HG02623 (cell line): ENCODE data around the gene DRAP1.

Source experiments
- ATAC-seq: cut with Tn5 transposase; IDR thresholded peaks from one replicate; pipeline ENCODE4 v1.9.1; 2021; ENCODE audit warnings: moderate library complexity; ENCODE audit not compliant: unreplicated experiment

DRAP1 gene

DNA sequence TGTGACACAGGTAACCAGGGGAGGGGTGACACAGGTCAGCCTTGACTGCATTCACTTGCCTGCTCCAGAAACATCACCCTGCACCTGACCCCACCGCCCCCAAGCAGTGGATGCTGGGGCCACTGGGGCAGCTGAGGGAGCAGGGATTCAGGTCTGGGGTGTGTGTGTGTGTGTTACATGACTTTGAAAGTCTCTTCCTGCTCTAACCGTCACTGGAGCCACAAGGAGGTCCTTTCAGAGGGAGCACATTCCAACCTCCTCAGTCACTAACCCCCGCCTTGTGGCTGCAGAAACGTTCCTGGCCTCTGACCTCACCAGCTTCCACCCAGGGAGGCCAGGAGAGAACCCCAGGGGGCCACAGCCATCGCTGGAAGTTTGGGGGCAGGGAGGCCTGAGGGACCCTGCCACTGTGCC is 16.2 kb upstream of the DRAP1 start:
- no peak for ATAC-seq

DNA sequence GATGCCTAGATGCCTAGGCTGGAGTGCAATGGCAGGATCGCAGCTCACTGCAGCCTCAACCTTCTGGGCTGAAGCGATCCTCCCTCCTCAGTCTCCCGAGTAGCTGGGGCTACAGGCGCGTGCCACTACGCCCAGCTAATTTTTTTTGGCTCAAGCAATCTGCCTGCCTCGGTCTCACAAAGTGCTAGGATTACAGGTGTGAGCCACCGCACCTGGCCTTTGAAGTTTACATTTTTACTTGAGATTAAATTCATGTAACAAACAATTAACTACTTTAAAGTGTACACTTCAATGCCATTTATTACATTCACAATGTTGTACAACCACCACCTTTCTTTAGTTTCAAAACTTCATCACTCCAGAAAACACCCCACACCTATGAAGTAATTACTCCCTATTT is 15.5 kb upstream of the DRAP1 start:
- ATAC-seq: no peak

DNA sequence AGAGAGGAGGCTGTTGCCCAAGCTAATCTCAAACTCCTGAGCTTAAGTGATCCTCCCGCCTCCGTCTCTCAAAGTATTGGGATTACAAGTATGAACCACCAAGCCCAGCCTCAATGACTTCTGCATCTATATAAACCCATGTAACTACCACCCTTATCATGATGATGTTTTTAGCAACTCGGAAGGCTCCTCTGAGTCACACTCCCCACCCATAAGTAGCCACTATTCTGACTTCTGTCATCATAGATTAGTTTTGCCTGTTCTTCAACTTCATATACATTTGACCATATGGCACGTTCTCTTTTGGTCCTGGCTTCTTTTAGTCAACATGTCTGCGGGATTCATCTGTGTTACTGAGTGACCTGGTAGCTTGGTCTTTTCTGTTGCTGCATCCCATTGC is 12.6 kb upstream of the DRAP1 start:
- no peak for ATAC-seq

DNA sequence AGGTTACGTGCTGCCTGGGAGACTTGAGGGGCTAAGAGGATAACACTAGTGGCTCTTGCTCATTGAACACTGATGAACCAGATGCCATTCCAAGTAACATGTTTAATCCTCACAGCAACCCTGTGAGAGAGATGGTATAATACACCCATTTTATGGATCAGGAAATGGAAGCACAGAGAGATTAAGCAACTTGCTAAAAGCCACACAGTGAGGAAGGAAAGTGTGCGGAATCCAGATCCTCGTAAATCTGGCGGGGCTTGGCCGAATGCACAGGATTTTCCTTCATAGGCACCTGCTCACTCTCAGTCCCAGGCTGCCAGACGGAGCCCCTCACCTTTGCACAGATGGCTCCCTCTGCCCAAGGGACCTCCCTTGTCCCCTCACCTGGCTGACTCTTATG is 11.3 kb upstream of the DRAP1 start:
- ATAC-seq: no peak

DNA sequence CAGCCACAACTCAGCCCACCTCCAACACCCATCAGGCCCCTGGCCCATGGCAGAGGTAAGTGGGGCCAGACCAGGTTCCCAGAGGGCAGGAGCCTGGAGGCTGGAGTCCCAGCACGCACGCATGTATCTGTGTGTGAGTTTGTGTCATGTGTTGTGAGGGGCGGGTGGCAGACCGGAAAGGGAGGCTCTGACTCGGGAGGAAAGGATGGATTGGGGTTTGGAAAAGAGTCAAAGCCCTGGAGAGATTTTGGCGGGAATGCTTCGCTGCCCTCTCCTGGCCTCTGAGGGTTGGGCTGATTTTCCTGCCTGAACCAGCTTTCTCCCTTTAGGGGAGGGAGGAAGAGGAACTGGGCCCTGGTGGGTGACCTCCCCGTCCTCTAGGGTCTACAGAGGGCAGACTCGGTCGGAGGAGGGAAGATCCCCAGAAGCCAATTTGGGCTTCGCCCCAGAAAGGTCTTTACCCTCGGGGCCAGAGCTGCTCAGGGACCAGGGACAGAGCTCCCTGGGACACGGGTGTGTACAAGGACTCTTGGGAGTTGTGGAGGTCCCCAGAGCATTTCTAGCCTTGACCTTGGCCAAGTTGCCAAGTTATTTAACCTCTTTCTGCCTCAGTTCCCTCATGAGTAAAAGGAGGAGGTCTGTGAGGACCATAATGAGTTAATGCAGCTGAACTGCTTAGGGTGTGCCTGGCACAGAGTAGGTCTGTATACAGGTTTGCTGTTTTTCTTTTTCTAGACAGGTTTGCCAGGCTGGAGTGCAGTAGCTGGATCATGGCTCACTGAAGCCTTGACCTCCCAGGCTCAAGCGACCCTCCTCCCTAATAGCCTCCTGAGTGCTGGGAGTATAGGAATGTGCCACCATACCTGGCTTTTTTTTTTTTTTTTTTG is 7.3 kb upstream of the DRAP1 start:
- no peak for ATAC-seq

DNA sequence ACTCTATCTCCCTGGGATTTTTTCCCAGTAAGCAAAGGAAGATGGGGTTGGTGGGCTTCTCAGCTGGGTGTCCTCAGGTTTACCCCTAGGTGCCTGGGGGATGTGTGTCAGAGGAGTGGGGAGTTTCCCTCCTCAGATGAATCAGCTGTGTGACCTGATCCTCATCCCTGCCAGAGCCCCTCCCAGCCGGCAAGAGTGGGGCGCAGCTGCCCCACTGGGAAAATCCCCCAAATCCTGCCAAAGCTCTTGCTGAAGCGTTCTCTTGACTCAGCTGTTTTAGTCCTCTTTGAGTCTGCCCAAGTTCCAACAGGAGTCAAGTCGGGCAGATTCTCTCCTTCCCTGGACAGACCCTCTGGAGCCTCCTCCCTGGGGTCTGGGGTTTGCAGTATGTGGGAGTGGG is 6.4 kb upstream of the DRAP1 start:
- no peak for ATAC-seq

DNA sequence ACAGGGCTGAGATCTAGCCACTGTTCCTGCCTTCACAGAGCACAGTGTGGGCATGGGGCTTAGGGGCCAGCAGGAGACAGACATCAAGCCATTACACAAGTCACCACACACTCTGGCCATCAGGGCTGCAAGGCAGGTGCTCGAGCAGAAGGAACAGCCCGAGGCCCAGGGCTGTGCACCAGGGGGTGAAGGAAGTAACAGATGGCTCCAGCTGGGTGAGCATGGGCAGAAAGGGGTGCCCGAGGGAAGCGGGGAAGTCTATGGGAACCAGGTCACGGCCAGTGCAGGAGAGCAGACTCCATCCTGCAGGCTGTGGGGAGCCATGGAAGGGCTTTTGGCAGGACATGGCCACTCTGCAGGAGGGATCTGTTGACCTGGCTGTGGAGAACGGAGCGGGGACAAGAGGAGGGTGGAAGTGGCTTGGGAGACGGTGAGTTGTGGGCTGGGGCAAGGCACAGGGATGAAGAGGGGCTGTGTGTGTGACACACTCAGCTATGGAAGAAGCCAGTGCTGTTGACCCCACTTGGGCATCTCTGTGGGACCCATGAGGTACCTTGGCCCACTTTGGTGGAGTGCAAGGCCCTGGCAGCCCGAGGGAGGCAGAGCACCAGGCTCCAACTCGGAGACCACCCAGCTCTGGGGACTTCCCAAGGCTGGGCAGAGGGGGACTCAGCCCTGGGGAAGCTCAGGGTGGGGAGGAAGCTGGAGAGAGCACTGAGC is 4.0 kb upstream of the DRAP1 start:
- no peak for ATAC-seq

DNA sequence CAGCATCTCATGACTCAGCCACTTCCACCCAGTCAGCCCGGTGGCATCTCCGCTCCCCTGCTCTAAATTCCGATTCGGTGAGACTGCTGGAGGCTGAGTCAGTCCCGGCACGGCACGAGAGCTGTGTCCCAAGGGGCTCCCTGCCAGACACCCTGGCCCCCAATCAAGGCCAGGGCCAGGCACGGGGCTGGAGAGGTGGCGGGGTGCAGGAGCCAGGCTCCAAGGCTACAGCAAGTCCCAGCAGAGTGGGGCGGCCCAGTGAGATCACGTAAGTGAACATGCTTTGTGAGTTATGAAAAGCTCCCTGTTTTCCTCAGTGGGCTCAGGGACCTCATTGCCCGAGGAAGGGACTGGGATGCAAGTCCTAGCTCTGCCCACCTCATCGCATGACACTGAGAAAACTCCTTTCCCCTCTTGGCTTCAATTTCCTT is 3.4 kb upstream of the DRAP1 start:
- no peak for ATAC-seq

DNA sequence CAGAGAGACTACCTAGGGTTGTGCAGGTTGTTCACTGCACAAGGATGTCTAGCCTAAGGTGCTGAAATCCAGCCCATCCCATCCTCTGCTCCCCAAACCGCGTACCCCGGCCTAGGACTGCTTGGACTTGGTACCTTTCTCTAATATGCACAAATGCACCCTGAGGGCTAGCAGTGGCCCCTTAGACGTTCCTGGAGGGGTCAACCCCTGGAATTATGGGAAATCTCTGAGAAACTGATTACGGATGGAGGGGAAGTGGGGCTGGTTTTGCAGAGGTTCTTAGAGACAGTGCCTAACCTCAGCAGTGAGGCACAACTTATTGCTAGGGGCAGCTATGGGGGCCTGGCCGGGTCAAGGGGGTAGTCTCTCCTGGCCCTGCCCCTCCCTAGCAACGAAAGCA is 2.8 kb upstream of the DRAP1 start:
- no peak for ATAC-seq

DNA sequence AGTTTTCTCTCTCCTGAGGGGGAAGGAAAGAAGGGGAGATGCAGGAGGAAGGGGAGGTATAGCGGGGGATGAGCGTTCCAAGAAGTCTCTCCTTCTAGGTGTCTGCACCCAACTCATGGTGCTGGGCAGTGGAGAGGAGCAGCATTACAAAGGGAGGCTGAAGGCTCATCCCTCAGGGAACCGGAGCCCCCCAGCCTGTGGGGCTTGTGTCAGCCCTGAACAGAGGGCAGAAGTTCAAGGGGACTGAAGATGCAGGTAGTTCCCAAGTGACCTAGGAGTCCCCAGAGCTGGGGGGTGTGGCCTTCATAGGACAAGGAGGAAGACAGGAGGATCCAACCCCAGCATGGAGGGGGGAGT is 2.2 kb upstream of the DRAP1 start:
- no peak for ATAC-seq

DNA sequence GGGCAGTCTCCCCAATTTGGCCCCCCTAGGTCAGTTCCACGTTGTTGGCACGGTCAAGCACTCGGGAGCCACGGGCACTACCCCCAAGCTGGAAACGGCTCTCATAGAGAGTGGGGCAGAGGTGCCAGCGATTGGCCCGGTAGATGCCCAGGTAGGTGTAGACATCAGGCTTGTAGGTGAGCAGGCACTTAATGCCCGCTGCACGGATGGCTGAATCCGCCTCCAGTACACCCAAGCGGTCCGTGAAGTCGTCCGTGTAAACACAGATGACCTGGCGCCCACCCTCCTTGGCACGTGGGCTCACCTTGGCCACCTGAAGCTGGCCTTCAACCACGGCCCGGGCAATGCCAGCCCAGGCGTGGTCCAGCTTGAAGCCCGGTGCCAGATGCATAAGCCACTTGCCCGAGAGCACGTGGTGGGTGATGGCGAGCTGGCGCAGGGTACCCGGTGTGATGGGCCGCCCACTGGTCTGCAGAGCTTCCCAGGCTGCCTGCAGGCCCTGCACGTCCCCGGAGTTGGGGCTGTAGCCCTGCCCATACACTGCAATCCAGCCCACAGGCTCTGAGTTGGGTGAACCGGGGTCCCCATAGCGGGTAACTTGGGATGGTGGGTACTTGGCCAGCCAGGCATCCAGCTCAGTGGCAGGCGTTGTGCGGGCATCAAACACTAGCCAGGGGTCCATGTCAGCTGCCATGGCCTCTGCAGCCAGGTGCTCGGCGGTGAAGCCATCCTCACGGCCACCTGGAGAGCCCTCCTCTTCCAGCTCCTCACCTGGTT is 1.6 kb upstream of the DRAP1 start:
- ATAC-seq: no peak

DNA sequence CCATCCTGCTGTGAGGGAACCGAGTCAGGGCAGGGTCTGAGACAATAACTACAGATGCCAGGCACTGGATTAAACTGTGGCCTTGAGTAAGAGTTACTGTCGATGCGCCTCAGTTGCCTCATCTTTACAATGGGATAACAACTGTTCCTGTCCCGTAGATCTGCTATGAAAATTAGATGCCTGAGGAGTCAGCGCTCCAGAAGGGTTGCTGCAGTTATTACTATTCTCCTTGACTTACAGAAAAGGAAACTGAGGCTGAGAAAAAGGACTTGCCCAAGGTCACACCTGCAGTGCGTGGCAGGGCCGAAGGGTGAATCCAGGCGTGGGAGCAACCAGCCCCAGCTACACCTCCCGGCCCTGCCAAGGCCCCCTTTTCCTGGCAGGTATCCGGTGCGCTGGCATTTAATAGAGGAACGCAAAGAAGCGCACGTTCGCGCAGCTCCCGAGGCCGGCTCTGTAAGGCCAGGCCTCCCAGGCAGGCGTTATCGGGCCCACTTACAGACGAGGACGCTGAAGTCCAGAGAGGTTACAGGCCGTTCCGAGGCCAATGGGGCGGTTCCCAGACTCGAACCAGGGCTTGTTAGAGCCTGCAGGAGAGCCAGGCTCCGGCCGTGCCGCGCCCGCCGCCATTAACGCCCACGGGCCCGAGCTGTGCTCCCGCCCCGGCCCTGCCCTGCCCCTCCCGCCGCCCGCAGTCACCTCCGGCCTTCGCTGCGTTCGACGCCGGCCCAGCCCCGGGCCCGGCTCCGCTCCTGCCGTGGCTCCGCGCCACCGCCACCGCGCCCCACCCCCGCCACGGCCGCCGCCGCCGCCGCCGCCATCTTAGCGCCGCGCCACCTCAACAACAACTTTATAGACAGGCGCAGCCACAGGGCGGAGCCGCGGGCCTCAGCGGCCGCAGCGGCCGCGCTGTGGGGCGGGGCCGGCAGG is 750 bp upstream of the DRAP1 start, which contains the start of gene C11orf68:
TSS of gene C11orf68 (minus strand) at position 852 of the 930 bp plus-strand sequence. CDS start at position 821, 31 bp downstream.
- peak; percentile 48 for ATAC-seq

DNA sequence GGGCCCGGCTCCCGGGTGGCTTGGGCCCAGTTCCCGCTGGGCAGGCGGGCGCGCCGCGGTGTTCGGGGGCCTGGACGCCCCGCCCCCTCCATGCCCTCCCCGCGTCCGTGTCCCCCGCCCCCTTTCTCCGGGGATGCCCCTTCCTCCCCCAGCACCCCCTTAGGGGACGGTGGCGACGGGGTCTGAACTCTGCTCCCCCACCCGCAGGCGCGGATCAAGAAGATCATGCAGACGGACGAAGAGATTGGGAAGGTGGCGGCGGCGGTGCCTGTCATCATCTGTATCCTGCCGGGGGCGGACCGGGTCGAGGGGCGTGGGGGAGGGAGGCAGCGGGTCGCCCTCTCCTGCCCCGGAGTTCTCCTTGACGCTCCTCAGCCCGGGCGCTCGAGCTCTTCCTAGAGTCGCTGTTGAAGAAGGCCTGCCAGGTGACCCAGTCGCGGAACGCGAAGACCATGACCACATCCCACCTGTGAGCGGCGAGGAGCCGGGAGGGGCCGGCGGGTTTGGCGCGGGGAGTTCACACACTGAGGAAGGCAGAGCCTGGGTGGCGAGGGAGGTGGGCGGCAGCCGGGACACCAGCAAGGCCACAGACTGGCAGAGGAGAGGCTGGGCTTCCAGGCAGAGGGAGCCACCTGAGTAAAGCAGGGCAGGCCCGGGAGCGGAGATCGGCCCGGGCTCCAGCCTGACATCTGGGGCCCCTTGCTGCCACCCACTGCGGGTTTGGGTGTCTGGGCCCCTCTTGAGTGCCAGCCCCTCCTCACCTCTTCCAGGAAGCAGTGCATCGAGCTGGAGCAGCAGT is 546 bp downstream of the DRAP1 start:
- peak; percentile 30 for ATAC-seq

DNA sequence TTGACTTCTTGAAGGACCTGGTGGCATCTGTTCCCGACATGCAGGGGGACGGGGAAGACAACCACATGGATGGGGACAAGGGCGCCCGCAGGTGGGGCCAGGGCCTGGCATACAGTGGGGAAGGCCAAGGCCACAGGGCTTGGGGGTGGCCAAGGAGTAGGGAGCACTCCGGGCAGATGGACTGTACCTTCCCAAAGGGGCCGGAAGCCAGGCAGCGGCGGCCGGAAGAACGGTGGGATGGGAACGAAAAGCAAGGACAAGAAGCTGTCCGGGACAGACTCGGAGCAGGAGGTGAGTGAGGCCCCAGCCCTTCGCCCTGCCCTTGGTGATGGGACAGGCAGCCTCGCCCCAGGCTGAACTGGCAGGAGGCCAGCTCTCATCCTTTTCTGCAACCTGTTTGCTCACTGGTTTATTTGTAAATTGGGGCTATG is 1.2 kb downstream of the DRAP1 start:
- no peak for ATAC-seq

DNA sequence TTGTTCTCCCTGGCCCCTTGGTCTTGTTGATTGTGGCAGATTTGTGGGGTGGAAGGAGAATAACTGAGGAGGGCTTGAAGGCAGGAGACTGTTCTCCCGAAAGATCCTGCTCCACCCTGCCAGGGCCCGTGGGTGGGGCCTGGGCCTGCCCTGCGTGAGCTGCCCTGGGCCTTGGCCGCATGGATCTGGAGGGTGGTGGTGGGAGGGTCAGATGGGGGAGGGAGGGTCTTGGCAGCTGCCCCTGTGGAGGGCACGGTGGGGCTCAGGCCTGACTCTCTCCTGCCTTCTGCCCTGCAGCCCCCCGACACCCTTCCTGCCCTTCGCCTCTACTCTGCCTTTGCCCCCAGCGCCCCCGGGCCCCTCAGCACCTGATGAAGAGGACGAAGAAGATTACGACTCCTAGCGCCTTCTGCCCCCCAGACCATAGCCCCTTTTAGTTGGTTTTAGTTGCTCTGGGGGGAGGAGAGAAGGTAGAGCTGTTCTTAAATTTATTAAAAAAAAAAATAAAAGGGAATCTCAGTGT is 1.9 kb downstream of the DRAP1 start:
- ATAC-seq: no peak

DNA sequence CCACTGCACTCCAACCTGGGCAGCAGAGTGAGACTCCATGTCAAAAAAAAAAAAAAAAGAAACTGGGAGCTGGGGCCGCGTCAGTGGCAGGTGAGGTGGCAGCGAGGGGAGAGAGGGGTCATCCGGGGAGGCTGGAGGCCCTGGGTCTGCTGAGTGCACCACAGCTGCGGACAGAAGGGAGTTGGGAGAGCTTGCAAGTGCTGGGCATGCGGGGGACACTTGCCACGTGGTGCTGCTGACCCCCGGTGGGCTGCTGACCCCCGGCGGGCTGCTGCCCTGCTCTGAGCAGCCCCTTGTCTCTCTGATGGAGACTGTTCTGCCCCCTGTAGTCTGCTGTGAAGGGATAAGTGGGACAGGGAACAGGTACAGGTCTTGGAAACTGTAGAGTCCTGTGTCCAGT is 2.6 kb downstream of the DRAP1 start:
- ATAC-seq: no peak

DNA sequence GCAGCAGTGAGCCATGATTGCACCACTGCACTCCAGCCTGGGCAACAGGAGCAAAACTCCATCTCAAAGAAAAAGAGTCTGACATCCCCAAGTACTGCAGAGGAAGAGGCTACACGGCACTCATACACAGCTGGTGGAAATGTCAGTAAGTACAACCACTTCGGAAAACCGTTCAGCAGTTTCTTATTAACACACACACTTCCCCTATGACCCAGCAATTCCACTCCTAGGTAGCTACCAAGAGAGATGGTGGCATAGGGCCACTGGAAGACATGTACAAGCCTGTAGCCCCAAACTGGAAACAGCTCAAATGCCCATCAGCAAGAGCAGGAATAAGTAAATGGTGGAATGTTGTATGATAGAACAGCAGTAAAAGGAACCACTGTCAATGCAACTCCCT is 3.3 kb downstream of the DRAP1 start:
- ATAC-seq: no peak

DNA sequence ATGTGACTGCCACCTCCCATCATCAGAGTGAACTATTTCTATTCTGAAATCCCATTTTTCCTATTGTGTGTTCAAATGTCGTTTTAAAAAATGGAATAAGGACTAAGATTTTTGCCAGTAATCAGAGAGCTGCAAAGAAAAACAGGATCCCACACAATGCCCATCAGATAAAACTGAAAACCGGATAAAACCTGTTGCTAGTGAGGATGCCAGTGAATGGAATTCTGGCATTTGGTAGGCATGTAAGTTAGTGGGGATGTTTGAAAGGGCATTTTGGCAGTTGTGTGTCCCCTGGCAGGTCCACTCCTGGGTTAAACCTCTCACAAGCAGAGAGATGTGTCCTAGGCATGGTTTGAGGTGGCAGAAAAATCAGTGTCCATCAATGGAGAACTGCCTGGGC is 6.2 kb downstream of the DRAP1 start:
- no peak for ATAC-seq

DNA sequence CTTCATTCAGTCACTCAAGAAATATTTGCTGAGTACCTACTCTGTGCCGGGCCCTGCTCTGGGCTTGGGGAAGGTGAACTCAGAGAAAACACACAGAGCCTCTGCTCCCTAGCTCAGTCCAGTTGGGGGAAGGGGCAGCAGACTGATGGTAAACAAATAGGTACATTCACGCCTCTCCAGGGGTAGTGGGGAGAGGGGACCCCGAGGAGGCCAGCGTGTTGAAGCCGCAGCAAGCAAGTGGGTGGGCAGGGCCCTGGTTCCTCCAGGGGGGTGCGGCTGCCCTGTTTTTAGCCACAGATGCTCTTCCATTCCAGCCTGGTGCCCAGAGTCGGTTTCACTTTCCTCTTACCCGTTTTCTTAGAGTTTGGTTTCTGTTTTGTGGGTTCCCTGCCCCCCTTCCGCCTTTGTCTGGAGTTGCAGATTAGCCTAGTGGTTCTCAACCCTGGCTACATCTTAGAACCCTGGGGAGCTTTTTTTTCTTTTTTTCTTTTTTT is 8.7 kb downstream of the DRAP1 start:
- peak; percentile 65 for ATAC-seq
